Amniotic stem cell (primary cell): ENCODE data around the gene ACAN.

ENCODE experiments used
- DNase-seq: peaks from one replicate; lab custom pipeline; 2025; lab: John Stamatoyannopoulos, UW

Gene ACAN

DNA sequence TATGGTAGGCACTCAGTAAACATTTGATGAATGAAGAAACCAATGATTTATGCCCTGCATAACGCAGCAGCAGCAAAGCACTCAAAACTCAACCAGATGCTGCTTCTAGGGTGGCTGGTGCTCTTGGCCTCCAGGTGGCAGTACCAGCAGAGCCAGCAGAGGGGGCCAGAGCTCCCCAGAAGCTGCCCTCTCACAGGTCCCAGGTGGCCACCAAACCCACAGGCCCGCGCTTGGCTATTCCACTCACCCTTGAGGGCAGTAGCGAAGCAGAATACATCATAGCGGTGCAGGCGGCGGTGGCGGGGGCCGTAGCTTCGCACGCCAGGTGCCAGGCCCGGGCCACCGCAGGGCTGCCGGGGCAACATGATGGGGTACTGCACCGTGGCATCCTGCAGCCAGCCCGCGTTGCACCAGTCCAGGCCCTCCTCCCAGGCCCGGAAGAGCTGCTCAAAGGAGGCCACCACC lies 75.5 kb downstream of the ACAN start:
- no peak for DNase-seq

- no peak for DNase-seq
These were observed 77.9 kb downstream of the ACAN start for GRCh38 chr15:88880944-88881740.

DNA sequence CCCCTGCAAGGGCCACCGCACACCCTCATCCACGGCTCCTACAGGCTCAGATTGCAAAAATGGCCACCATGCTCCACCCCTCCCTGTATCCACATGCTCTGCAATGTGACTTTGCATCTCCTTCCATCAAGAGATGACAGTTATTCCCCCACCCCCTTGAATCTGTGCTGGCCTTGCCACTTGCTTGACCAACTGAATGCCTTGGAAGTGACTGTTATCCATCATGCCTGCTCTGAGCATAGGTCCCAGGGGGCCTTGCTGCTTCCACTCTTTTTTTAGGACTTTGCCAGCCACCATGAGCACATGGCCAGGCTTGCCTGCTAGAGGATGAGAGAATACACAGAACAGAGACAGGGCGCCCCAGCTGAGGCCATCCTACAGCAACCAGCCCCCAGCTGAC lies 78.5 kb downstream of the ACAN start:
- DNase-seq, result no peak

DNA sequence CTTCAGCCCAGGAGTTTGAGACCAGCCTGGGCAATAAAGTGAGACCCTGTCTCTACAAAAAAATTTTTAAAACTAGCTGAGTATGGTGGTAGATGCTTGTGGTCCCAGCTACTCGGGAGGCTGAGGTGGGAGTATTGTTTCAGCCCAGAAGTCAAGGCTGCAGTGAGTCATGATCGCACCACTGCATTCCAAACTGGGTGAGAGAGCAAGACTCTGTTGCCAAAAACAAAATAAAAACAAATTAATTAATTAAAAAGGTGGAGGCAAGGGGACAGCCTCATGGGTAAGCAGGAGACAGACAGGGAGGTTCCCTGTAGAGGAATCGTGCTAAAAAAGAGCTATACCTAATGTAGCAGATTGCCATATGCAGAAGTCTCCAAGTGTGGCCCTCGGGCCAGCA lies 79.5 kb downstream of the ACAN start:
- no peak for DNase-seq

- DNase-seq, result no peak
These were observed 83.9 kb downstream of the ACAN start for GRCh38 chr15:88887068-88887580.

DNA sequence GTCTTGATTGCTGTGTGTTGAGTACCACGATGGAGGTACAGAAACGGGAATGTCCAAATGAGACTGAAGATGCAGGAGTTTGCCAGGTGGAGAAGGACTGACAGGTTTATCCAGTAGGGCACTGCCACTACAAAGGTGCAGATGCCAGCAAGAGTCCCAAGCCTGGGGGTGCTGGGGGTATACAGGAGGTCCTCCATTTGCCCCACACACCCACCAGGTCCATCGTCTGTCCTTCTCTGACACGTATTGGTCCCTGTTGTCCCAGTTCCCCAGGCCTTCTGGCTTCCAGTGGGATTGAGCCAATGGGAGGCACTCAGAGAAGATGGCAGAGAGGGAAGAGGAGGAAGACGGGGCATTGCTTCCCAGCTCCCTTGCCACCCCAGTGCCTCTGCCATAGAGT lies 85.5 kb downstream of the ACAN start:
- no peak for DNase-seq

DNA sequence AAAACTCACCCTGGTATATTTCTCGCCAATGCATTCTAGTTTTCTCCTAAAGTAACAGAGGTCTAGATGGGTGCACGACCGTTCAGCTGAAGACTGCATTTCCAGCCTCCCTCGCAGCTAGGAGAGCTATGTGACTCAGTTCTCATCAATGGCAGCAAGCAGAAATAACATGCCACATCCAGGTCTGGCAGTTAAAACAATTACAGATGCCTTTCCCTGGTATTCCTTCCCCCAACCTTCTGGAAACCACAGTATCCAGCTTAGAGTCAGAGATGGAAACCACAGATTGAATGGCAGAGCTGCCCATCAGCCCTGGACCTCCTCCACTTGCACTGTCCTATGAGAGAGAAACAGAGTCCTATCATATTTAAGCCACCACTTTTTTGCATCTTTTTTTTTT lies 87.3 kb downstream of the ACAN start:
- no peak for DNase-seq

DNA sequence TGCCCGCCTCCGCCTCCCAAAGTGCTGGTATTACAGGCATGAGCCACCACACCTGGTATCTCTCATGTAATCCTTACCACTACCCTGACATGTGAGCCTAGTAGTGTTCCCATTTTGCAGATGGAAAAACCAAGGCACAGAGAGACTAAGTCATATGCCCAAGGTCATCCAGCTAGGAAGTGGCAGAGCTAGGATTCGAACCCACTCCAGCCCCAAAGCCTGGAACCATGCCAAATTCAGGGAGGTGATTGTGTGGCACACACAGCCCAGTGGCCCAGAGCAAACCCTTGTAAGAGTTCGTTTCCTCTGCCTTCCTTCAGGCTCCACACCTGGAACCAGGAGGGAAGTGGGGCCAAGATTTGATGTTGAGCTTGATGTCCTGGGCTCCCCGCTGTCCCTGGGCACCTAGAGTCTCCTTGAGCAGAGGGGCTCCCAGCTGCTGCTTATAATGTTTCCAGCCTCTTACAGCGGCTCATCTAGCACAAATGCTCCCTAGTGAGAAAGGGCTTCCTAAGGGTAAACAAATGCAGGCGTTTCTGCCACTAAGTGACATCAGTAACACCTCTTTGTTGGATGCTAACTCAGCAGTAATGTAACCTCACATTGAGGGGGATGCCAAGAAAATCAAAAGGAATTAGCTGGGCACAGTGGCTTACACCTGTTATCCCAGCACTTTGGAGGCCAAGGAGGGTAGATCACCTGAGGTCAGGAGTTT lies 88.5 kb downstream of the ACAN start:
- DNase-seq, result no peak

DNA sequence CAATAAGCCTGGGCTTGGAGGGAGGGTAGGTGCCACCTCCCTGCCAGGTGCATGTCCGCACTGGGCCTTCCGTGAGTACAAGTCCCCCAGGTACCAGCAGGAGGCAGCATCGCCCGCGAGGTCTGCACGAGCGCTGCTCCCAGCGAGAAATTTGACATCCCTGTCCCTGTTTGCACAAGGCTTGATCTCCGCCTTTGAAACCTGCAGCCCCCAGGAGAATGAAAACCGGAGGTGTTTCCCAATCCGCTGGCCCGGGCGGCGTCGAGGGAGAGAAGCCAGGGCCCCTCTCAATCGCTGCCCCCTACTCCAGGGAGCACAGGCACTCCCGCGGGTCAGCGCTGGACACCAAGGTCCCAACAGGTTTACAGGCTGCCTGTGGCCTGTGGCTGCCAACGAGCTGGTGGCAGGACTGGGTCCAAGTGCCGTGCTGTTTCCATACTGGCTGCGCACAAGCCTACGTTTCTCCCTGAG lies 91.1 kb downstream of the ACAN start:
- no peak for DNase-seq

GRCh38 chr15:88894819-88895767 lies 91.9 kb downstream of the ACAN start, which contains the start of gene HAPLN3:
Gene HAPLN3, minus strand, starts transcription at chr15:88895544. Its CDS starts 8,246 bp downstream, at chr15:88887298.
- DNase-seq, result no peak

DNA sequence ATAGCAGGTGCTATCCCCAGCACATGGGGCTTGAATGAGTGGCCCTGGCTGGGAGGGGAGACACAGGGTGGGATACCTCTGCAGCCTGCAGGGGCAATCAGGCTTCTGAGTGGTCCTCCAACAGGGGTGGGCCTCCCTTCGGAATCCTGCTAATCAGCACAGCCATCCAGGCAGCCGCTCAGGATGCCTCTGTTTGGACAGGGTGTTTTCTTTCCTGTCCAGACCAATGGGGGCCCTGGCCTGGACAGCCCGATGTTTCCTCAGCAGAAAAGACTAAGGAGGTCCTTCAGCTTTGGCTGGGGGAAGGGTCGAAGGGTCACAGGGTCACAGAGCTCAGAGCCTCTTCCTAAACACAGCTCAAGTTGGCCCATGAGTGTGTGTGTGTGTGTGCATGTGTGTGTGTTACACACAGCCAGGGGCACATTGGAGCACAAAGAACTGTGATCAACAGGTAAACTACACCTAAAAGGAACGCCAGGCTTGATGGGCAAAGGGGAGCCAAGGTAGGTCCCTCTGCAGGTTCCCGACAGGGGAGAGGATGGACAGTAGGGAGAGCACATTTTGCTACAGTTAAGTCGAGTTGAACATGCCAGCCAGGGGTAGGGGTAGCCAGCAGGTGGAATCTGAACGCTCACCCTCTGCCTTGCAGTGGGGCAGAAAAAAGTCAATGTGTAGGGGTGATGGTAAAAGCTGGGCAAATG lies 93.2 kb downstream of the ACAN start:
- DNase-seq, result no peak

DNA sequence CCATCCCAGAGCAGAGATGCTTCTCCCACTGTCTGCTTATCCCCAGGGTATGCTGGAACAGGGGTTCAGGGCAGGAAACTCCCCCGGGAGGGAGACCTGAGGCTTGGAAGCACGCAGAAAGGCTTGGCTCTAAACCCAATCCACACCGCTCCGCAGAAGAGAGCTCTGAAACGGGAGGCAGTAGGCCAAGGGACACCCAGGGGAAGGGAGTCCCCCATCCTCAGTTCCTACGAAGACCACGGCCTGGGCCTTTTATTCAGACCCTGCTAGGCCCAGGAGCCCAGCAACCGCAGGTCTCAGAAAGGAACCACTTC lies 93.9 kb downstream of the ACAN start:
- no peak for DNase-seq

DNA sequence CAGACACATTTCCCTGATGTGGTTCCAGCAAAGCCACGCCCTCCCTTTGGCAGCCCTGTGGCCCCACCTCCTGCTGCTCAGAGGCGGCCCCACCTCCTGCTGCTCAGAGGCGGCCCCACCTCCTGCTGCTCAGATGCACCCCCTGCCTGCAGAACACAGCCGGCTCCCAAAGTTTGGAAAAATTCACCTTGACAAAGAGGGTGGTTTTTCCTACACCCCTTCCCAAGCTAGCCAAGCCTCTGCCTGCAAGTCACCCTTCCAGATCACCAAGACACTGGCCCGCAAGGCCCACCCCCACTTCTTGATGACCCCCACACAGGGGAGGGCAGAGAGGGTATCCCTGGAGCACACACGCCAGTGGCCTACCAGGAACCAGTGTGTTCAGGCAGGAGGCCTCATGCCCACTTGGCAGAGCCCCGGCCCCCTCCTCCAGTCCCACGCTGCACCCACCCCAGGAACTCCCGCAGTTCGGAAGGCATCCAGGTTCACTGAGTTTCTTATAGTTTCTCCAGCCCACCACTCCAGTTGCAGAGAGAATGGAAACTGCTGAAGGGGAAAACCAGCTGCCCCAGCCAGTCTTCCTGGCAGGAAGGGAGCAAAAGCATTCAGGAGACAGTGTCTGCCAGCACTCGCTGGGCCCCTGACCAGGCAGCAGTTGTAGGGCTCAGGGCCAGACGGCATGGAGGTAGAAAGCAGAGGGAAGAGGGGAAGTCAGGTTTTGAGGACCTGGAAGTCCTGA lies 94.4 kb downstream of the ACAN start:
- DNase-seq, result peak; percentile 81

- no peak for DNase-seq
These were observed 95.5 kb downstream of the ACAN start for GRCh38 chr15:88898736-88899135.

GRCh38 chr15:88899251-88899650 lies 96.0 kb downstream of the ACAN start:
- DNase-seq, result no peak

GRCh38 chr15:88900309-88900981 lies 97.2 kb downstream of the ACAN start:
- DNase-seq, result no peak

- DNase-seq, result no peak
These were observed 97.8 kb downstream of the ACAN start for GRCh38 chr15:88900982-88901418.

GRCh38 chr15:88901508-88902220 lies 98.4 kb downstream of the ACAN start:
- DNase-seq, result no peak

GRCh38 chr15:88902221-88902835 lies 99.1 kb downstream of the ACAN start:
- no peak for DNase-seq
